CD4-positive, alpha-beta T cell treated with Interleukin-10 for 1 hour (primary cell): ENCODE data around the gene PPT2.

Experiments
- DNase-seq: peaks from one replicate; pipeline ENCODE4 v3.0.0-alpha.2; 2020

Gene PPT2, protein sequence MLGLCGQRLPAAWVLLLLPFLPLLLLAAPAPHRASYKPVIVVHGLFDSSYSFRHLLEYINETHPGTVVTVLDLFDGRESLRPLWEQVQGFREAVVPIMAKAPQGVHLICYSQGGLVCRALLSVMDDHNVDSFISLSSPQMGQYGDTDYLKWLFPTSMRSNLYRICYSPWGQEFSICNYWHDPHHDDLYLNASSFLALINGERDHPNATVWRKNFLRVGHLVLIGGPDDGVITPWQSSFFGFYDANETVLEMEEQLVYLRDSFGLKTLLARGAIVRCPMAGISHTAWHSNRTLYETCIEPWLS

GRCh38 chr6:32153564-32154513, at the start of gene PPT2:
Gene PPT2 (plus strand): TSS chr6:32154141. CDS start chr6:32154595, 454 bp downstream.
- DNase-seq = peak; percentile 83

- no peak for DNase-seq
Observed at GRCh38 chr6:32105433-32105832, 48.5 kb upstream of the PPT2 start.

DNA sequence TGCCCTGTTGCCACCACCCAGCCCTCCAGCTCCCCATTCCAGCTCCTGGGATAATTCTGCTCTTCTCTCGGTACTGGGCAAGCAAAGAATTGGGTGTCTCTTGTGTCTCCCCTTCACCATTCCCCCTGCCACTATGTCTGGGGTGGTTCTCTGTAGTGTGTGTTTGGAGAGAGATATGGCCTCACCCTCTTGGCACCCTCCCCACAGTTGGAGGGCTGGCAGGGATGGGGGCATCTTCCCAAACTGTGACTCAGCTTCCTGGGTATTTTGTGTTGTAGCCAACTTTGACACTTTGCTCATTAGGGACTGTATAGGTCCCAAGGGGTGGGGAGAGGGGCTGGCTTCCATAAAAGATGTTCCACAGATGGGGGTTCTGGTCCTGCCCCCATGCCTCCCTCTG, 46.5 kb upstream of the PPT2 start:
- no peak for DNase-seq

- no peak for DNase-seq
Observed at GRCh38 chr6:32108094-32108627, 45.8 kb upstream of the PPT2 start.

DNA sequence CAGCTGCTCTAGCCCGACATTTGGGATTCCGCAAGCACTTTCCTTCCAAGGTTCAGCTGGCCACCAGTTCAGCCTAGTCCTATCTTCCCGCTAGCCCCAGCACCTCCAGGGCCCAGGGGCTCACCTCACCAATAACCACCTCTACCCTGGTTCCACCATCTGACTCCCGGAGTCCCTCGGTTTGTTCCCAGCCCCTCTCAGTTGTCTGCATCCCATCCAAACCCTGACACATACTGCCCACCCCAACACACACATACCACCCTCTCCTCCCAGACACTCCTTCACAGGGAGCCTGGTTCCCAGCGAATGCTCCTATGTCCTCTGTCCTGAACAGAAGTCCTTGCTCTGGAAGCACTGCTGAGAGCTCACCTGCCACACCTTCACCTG, 45.2 kb upstream of the PPT2 start:
- no peak for DNase-seq

DNA sequence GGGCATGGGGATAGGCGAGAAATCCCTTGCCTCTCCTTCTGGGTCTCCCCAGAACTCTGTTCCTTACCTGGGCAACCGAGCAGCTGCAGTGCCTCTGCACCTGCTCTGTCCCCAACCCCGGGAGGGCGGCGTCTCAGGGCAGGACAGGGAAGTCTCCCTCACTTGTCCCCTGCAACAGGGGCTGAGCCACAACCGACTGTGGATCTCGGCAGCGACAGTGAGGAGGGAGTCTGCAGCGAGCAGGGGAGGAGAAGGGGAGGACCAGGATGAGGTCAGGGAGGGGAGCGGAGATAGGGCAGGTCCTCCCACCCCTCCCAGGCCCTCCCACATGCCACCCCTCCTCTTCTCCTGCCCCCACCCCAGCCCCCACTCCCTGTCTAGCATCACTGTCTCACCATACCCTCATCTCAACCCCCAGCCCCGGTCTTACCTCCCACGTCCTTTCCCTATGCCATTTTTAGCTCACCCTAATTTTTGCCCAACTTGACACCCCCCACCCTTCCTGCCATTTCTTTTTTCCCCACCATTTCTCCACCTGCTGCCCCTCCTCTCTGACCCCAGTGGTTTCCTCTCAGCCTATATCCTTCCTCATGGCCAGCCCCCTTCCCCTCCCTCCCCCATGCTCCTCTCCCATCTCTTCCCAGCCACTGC, 44.7 kb upstream of the PPT2 start, which contains the start of gene TNXB:
TSS of gene TNXB (minus strand) at position 225 of the 651 bp plus-strand sequence. CDS start 11,140 bp downstream, outside the sequence.
- no peak for DNase-seq

GRCh38 chr6:32109765-32110160, 44.2 kb upstream of the PPT2 start:
- no peak for DNase-seq

GRCh38 chr6:32110632-32111031, 43.3 kb upstream of the PPT2 start:
- DNase-seq = no peak

- DNase-seq = no peak
Observed at GRCh38 chr6:32111424-32112066, 42.4 kb upstream of the PPT2 start.

DNA sequence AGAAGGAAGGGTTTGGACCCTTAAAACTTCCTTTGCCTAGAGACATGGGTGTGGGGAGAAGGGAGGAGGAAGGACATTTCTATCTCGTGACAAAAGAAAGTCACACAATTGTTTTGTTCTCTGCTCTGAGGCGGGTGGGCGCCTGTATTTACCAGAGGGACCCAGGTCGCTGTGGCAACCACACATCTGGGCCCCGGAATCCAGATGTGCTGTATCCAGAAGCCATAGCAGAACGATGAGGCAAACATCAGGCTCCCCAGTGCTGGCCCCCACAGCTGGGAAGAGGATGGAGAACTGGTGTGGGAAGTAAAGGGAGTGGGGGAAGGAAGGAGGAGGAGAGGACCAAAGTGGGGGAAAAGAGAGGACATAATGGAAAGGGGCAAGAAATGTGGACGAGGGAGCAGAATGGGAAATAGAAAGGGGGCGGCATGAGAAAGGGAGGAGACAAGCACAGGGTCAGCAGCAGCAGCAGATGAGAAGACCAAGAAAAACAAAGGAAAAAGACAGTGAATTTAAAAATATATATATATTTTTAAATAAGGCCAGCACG, 41.4 kb upstream of the PPT2 start:
- no peak for DNase-seq

DNA sequence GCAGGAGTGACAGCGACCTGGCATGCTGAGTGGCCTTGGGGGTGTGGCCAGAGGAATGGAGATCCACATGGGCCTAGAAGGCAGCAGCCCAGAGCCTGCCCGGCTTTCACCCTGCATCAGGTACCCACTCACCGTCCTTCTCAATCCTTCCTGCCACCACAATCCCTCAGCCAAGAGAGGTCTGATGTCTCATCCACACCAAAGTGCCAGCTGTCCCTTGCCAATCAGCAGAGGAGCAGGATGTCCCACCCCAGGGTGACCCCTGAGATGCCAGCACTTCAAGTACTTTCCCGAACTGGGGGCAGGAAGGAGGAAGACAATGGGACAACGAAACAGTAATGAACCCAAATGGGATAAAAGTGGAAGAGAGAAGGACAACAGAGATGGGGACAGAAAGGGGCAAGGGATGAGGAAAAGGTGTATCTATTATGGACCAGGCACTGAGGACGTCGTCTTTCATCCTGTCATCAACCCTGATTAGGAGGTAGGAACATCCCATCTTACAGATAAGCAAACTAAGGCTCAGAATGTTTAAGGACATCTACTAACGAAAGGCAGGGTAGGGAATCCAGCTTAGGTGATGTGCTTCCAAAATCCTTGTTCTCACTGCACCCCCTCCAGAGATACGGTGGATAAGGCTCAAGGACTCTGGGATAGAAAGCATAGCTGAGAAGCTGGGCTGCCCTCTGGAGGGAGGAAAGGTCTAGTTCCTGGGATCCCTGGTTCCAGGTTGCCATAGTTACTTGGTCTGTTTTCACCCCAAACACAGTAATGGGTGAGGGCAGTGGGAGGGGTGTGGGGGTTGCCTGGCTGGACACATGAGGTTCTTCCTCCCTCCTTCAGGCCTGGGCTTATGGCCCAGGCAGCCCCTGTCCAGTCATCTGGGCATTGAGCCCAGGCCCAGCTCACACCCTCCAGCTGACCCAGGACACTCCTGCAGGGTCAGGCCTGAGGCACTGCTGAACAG, 40.3 kb upstream of the PPT2 start:
- DNase-seq = no peak

- no peak for DNase-seq
Observed at GRCh38 chr6:32114796-32115195, 39.1 kb upstream of the PPT2 start.

- no peak for DNase-seq
Observed at GRCh38 chr6:32115623-32116022, 38.3 kb upstream of the PPT2 start.

DNA sequence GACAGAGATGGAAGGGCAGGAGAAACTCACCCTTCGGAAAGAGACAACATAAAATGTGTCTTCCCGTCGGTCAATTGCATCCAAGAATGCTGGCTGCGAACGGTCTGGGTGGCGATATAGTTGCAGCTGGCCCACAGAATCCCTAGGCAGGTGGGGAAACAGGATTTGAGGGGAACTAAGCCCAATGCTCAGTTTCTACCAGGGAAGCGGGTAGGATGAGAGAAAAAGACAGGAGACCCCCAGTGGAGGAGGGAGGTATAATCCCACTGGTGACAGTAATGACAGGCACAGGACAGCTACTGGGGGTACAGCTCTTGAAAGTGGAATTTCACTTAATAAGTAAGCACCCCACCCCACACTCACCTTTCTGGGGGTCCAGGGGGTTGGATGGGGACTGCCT, 37.3 kb upstream of the PPT2 start:
- no peak for DNase-seq

- DNase-seq = no peak
Observed at GRCh38 chr6:32117461-32117860, 36.5 kb upstream of the PPT2 start.

DNA sequence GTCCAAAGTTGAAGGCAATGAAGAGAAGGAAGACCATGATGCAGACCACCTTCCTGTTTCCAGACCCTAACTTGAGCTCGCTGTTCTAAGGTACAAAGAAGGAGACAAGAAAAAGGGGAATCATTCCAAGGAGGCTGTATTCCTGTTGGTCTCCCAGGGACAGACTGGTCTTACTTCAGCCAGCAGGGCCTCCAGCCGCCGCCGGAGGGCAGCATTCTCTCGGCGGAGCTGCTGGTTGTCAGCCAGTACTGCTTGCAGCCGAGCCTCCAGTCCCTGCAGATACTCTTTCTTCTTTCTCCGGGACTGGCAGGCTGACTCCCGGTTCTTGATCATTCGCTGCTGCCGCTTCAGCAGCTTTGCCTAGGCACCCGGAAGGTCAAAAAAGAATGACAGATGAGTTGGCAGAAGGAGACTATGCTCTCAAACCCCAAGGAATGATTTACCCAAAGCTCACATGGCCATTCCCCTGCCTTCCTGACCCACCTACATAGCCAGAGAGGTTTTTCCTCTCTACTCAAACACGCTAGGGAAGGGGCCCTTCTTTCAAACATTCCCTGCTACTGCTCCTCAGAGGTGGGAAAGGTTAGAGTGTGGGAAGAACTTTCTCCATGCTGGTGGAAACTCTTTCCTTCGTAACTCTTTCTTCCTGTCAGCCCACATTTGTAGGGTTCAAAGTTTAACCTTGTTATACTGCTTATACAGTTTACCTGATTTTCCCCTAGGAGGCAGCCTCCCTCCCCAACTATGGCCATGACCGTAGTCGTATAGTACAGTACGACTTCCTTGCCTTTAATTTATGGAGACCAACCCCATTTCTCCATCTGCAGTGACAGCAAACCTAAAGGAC, 34.9 kb upstream of the PPT2 start:
- DNase-seq = peak; percentile 71

- DNase-seq = no peak
Observed at GRCh38 chr6:32120573-32121059, 33.3 kb upstream of the PPT2 start.

- no peak for DNase-seq
Observed at GRCh38 chr6:32123681-32124080, 30.3 kb upstream of the PPT2 start.

DNA sequence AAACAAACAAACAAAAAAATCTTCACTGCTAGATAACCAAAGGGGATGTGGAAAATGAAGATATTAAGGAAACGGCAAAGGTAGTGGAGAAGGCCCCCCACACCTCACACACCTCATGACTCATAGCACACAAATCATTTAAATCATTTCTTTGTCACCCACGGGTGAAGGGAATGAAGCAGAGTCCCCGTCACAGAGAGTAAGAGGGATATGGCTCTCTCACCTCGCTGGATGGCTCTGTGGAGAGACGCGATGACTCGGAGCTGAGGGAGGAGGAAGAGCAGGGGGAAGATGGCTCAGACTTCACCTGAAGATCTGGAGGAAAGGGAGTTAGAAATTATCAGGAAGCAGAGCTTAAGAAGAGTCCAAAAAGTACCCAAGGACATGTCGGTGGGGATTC, 27.1 kb upstream of the PPT2 start:
- DNase-seq = no peak

GRCh38 chr6:32127409-32127716, 26.6 kb upstream of the PPT2 start:
- DNase-seq = no peak
